GM18526 (cell line): Measurements from ENCODE around the gene CLCN1.

Experiments
- POLR2A ChIP-seq: IDR thresholded peaks from 3 replicates; pipeline ENCODE4 v1.6.1; 2011; ENCODE audit not compliant: insufficient read length; ENCODE audit errors: extremely low read depth

Gene CLCN1

GRCh38 chr7:143382791-143383641 is 67.1 kb downstream of the CLCN1 start:
- TF ChIP-seq POLR2A, result no peak

- no peak for TF ChIP-seq POLR2A
Measured at GRCh38 chr7:143383642-143383957, 67.7 kb downstream of the CLCN1 start.

GRCh38 chr7:143384148-143384547 is 68.2 kb downstream of the CLCN1 start:
- no peak for TF ChIP-seq POLR2A

GRCh38 chr7:143384661-143385631 is 69.0 kb downstream of the CLCN1 start:
- no peak for TF ChIP-seq POLR2A

- no peak for TF ChIP-seq POLR2A
Measured at GRCh38 chr7:143385891-143386781, 70.2 kb downstream of the CLCN1 start.

- no peak for TF ChIP-seq POLR2A
Measured at GRCh38 chr7:143387156-143387975, 71.5 kb downstream of the CLCN1 start.

- no peak for TF ChIP-seq POLR2A
Measured at GRCh38 chr7:143388051-143388450, 72.1 kb downstream of the CLCN1 start.

- no peak for TF ChIP-seq POLR2A
Measured at GRCh38 chr7:143388491-143389101, 72.7 kb downstream of the CLCN1 start.

GRCh38 chr7:143389316-143390103 is 73.6 kb downstream of the CLCN1 start:
- no peak for TF ChIP-seq POLR2A

- TF ChIP-seq POLR2A, result no peak
Measured at GRCh38 chr7:143390104-143390772, 74.3 kb downstream of the CLCN1 start.

GRCh38 chr7:143390773-143391317 is 74.9 kb downstream of the CLCN1 start:
- no peak for TF ChIP-seq POLR2A

- no peak for TF ChIP-seq POLR2A
Measured at GRCh38 chr7:143391462-143392404, 75.8 kb downstream of the CLCN1 start.
